Measurements from ENCODE around the gene SPC24.
"Not testable (repeated sequence)": the region's sequence is repeated elsewhere in the genome, so short reads cannot be mapped to it uniquely, and the experiment has no call there.

Gene SPC24

GRCh38 chr19:11159598-11160439 lies 4.2 kb upstream of the SPC24 start:
- DNase-seq: no peak

DNA sequence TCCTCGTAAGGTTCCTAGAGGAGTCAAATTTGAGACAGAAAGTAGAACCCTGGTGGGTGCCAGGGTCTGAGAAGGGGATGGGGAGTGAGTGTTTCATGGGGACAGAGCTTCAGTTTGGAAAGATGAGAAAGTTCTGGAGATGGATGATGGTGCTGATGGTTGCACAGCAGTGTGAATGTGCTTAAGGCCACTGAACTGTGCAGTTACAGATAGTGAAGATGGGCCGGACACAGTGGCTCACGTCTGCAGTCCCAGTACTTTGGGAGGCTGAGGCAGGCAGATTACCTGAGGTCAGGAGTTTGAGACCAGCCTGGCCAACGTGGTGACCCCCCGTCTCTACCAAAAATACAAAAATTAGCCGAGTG lies 917 bp downstream of the SPC24 start:
- DNase-seq: no peak

- DNase-seq: no peak
Observed at GRCh38 chr19:11152318-11153062, 3.1 kb downstream of the SPC24 start.

GRCh38 chr19:11151181-11151580 lies 4.4 kb downstream of the SPC24 start:
- no peak for DNase-seq

GRCh38 chr19:11148001-11148400 lies 7.6 kb downstream of the SPC24 start:
- DNase-seq: no peak

DNA sequence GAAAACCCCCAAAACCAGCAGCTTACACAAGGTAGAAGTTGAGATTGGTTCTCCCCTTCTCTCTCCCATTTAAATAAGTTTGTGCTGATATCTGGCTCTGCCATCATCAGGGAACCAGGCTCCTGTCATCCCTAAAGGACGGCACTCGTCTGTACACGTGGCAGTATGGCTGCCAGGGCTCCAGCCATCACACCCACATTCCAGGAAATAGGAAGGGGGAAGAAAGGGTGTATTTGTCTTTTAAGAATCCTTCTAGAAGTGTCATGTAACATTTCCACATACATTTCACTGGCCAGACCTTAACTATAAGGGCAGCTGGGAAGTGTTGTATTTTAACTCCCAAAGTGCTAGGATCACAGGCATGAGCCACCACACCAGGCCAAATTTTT lies 10.1 kb downstream of the SPC24 start:
- DNase-seq: no peak

DNA sequence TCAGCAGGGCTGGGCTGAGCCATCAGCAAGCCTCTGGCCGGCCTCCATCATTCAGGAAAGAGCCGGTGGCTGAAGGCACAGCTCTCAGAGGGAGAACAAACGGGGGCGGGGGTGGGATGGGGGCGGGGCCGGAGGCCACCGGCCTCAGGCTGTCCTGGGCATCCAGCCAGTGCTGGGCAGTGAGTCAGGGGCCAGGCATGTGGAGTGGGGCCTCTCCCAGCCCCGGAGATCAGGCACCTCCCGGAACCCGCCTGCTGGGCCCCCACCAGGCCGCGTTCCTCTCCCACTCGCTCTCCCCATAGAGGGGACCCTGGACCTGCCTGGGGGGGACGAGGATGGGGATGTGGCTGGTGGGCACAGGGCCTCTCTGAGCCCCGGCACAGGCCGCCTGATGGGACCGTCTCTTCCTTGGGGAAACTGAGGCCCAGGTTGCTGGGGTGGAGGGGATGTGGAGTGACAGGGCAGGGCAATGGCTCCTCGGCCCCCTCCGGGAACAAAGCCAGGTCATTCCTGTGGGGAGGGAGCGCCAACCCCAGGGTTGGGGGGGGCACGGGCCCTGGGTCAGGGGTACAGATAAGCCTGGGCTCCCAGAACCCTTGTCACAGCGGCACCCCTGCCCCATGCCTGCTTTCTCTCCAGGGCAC lies 12.9 kb downstream of the SPC24 start:
- DNase-seq: no peak

GRCh38 chr19:11141937-11142527 lies 13.6 kb downstream of the SPC24 start:
- DNase-seq: no peak

- DNase-seq: no peak
Observed at GRCh38 chr19:11140896-11141295, 14.7 kb downstream of the SPC24 start.

- DNase-seq: not testable (repeated sequence)
Observed at GRCh38 chr19:11140023-11140538, 15.5 kb downstream of the SPC24 start.

GRCh38 chr19:11138601-11139300 lies 16.8 kb downstream of the SPC24 start:
- DNase-seq: no peak

- peak; percentile 67 for DNase-seq
Observed at GRCh38 chr19:11137542-11138384, 17.8 kb downstream of the SPC24 start.

GRCh38 chr19:11136400-11137101 lies 19.0 kb downstream of the SPC24 start:
- DNase-seq: no peak

- no peak for DNase-seq
Observed at GRCh38 chr19:11131471-11131870, 24.1 kb downstream of the SPC24 start.

DNA sequence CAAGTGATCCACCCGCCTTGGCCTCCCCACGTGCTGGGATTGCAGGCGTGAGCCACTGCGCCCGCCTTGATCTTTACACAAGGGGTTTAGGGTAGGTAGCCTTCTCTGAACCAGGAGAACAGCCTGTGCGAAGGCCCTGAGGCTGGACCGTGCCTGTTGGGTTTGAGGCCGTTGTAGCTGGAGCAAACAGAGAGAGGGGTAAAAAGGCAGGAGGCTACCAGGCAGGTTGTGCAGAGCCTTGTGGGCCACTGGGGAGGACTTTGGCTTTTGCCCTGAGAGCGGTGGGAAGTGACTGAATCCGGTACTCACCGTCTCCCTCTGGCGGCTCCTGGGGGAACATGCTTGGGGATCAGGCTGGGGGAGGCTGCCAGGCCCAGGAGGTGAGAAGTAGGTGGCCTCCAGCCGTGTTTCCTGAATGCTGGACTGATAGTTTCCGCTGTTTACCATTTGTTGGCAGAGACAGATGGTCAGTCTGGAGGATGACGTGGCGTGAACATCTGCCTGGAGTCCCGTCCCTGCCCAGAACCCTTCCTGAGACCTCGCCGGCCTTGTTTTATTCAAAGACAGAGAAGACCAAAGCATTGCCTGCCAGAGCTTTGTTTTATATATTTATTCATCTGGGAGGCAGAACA lies 24.6 kb downstream of the SPC24 start:
- DNase-seq: peak; percentile 76

DNA sequence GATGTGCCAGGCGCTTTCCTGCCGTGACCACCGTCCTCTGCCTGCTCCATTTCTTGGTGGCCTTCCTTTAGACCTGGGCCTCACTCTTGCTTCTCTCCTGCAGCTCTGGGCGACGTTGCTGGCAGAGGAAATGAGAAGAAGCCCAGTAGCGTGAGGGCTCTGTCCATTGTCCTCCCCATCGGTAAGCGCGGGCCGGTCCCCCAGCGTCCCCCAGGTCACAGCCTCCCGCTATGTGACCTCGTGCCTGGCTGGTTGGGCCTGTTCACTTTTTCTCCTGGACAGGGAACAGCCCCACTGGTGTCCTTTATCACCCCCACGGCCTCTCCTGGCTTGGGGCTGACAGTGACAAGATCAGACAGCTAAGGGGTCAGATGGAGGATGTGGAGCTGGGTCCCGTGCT lies 27.7 kb downstream of the SPC24 start:
- DNase-seq: no peak

DNA sequence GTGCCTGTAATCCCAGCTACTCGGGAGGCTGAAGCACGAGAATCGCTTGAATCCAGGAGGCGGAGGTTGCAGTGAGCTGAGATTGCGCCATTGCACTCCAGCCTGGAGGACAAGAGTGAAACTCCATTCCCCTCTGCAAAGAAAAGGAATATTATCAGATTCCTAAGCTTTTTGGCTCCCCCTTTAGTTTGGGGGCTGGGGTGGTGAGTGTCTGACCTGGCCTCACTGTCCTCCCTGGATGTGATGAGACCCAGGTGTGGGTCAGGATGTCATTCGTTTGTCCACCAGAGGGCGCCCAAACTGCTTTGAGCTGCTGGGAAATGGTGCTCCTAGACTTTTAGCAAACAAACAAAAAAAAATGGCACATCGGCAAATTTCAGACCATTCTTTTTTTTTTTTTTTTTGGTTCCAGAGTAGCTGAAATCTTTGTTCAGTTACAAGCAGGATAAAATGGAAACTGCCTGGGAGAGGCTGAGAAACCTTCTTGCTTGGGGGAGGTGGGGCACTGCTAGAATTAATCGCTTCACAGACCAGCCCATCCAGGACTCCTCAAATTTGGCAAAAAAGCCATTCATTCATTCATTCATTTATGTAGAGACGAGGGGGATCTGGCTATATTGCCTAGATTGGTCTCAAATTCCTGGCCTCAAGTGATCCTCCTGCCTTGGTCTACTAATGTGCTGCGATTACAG lies 29.4 kb downstream of the SPC24 start:
- peak; percentile 81 for DNase-seq

DNA sequence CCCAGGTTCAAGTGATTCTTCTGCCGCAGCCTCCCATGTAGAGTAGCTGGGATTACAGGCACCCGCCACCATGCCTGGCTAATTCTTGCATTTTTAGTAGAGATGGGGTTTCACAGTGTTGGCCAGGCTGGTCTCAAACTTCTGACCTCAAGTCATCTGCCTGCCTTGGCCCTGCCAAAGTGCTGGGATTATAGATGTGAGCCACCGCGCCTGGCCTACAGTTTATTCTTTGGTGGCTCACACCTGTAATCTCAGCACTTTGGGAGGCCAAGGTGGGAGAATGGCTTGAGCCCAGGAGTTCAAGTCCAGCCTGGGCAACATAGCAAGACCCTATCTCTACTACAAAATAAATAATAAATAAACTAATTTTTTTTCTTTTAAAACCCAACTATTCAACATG lies 31.4 kb downstream of the SPC24 start:
- not testable (repeated sequence) for DNase-seq

DNA sequence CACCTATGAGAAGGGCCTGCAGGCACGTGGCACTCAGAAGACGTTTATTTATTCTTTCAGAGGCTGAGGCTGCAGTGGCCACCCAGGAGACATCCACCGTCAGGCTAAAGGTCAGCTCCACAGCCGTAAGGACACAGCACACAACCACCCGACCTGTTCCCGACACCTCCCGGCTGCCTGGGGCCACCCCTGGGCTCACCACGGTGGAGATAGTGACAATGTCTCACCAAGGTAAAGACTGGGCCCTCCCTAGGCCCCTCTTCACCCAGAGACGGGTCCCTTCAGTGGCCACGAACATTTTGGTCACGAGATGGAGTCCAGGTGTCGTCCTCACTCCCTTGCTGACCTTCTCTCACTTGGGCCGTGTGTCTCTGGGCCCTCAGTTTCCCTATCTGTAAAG lies 32.5 kb downstream of the SPC24 start:
- no peak for DNase-seq

DNA sequence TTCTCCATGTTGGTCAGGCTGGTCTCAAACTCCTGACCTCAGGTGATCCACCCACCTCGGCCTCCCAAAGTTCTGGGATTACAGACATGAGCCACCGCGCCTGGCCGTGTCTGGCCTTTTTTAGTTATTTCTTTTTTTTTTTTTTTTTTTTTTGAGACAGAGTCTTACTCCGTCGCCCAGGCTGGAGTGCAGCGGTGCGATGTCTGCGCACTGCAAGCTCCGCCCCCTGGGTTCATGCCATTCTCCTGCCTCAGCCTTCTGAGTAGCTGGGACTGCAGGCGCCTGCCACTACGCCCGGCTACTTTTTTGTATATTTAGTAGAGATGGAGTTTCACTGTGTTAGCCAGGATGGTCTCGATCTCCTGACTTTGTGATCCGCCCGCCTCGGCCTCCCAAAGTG lies 33.6 kb downstream of the SPC24 start:
- not testable (repeated sequence) for DNase-seq

Data from CD4-positive, alpha-beta T cell treated with Interleukin-21 for 1 hour (primary cell).